Spleen (tissue), 7 donors: ENCODE results near the gene EPM2A.

ENCODE experiments used
- CTCF ChIP-seq, 11 experiments: fragments of 200-600 bp in 7 of 11; fragments of 450-650 bp in 4 of 11; sonication (generic) in 4 of 11; IDR thresholded peaks in 8 of 11; conservative IDR thresholded peaks in 3 of 11; 1 replicate in 7 of 11; 2 replicates in 4 of 11; pipeline versions ENCODE4 v1.4.0 to v1.8.0; 2016 to 2021; ENCODE audit warnings: antibody characterized with exemption in 11 of 11, inconsistent platforms in 4 of 11, mild to moderate bottlenecking in 1 of 11
- POLR2A ChIP-seq, 3 donors: fragments of 450-650 bp; IDR thresholded peaks; one replicate each; pipeline ENCODE4 v1.5.1; 2017; ENCODE audit warnings: antibody characterized with exemption in 3 of 3, mild to moderate bottlenecking in 1 of 3
- POLR2AphosphoS5 ChIP-seq, 3 donors: sonication (generic); formaldehyde crosslinking; IDR thresholded peaks; one replicate each; pipeline ENCODE4 v1.5.1; 2017; ENCODE audit warnings: antibody characterized with exemption in 3 of 3
- donor health status: DM: no; HTN: no; CAD: no; lungs with moderate emphysema.
- donor health status: DM: no; HTN: no; CAD: no.
- donor health status: DM: no; HTN: no; CAD: no.

GRCh38 chr6:145752638-145753037 is 17.3 kb upstream of the EPM2A start:
- no peak for TF ChIP-seq CTCF (IDR thresholded peaks at IDR 0.05 in 8 of 11, conservative IDR thresholded peaks at IDR 0.05 in 3 of 11)
- no peak for TF ChIP-seq POLR2A (IDR thresholded peaks at IDR 0.05)
- TF ChIP-seq POLR2AphosphoS5 (IDR thresholded peaks at IDR 0.05): no peak
